Parathyroid adenoma (tissue), 2 donors: ENCODE measurements around the gene GRIK4.

Experiments
- H2AFZ ChIP-seq: fragments of 300-600 bp; sonication (generic); one replicate; pipeline ENCODE4 v1.7.0; 2017; ENCODE audit warnings: antibody characterized with exemption, mild to moderate bottlenecking
- H3K27ac ChIP-seq: fragments of 300-600 bp; sonication (generic); one replicate; pipeline ENCODE4 v1.7.0; 2017
- H3K27me3 ChIP-seq: fragments of 300-600 bp; sonication (generic); one replicate; pipeline ENCODE4 v1.7.0; 2017; ENCODE audit warnings: low read length; ENCODE audit not compliant: control insufficient read depth, insufficient read depth
- H3K36me3 ChIP-seq: fragments of 300-600 bp; sonication (generic); one replicate; pipeline ENCODE4 v1.7.0; 2017; ENCODE audit warnings: low read length; ENCODE audit not compliant: control insufficient read depth, insufficient read depth
- H3K4me1 ChIP-seq: fragments of 300-600 bp; sonication (generic); one replicate; pipeline ENCODE4 v1.7.0; 2017; ENCODE audit warnings: control low read depth
- H3K4me2 ChIP-seq: fragments of 300-600 bp; sonication (generic); one replicate; pipeline ENCODE4 v1.7.0; 2017; ENCODE audit warnings: low read length
- H3K4me3 ChIP-seq: fragments of 300-600 bp; sonication (generic); one replicate; pipeline ENCODE4 v1.7.0; 2017; ENCODE audit warnings: low read depth, low read length
- H3K79me2 ChIP-seq: fragments of 300-600 bp; sonication (generic); one replicate; pipeline ENCODE4 v1.7.0; 2017; ENCODE audit warnings: control low read depth
- H3K9ac ChIP-seq: fragments of 300-600 bp; sonication (generic); one replicate; pipeline ENCODE4 v1.7.0; 2017; ENCODE audit warnings: mild to moderate bottlenecking
- H3K9me3 ChIP-seq: fragments of 300-600 bp; sonication (generic); one replicate; pipeline ENCODE4 v1.7.0; 2017; ENCODE audit warnings: low read length; ENCODE audit not compliant: control insufficient read depth
- TF ChIP-seq, protein P1 (sequence below): fragments of 300-600 bp; sonication (generic); IDR thresholded peaks from one replicate; pipeline ENCODE4 v1.7.0; 2017; ENCODE audit warnings: antibody characterized with exemption, mild to moderate bottlenecking
- donor health status: primary hyperparathyroidism.

The GRIK4 gene

DNA sequence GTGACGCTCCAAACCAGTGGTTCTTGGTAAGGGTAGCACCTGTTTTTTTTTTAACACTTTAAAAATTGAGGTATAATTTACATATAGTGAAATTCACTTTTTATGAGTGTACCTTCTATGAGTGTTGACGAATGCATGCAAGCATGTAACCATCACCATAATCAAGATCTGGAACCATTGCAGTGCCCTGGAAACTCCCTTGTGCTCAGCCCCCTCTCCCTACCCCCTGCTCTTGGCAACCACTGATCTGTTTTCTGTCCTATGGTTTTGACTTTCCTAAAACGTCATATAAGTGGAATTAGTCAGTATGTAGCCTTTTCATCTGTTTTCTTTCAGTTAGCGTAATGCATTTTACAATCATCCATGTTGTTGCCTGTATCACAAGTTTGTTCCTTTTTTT, 212.2 kb downstream of the GRIK4 start:
- no peak overlapping the region for H3K4me3 ChIP-seq

DNA sequence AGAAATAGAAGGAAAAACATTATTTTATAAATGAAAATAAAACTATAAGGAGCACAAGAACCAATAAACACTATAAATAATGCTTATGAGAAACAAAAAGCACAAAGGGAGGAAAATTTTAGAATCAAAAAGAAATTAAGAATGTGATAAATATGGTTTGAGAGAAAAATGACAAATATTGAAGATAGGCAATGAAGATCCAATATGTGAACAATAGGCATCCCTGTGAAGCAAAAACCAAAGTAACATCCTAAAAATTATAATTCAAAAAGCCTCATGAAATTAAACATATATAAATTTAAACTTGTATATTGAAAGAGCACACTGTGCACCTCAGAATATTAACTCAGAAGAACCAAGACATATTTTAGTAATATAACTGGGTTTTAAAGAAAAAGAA, 216.2 kb downstream of the GRIK4 start:
- no peaks in the 10 kb centered on the region for H3K27me3 ChIP-seq
- H3K4me2 ChIP-seq: no peak overlapping the region
- H3K4me3 ChIP-seq: no peak overlapping the region
- TF ChIP-seq, protein P1, sequence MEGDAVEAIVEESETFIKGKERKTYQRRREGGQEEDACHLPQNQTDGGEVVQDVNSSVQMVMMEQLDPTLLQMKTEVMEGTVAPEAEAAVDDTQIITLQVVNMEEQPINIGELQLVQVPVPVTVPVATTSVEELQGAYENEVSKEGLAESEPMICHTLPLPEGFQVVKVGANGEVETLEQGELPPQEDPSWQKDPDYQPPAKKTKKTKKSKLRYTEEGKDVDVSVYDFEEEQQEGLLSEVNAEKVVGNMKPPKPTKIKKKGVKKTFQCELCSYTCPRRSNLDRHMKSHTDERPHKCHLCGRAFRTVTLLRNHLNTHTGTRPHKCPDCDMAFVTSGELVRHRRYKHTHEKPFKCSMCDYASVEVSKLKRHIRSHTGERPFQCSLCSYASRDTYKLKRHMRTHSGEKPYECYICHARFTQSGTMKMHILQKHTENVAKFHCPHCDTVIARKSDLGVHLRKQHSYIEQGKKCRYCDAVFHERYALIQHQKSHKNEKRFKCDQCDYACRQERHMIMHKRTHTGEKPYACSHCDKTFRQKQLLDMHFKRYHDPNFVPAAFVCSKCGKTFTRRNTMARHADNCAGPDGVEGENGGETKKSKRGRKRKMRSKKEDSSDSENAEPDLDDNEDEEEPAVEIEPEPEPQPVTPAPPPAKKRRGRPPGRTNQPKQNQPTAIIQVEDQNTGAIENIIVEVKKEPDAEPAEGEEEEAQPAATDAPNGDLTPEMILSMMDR: no peak
- no peak overlapping the region for H3K9ac ChIP-seq
- H3K36me3 ChIP-seq: no peaks in the 10 kb centered on the region
- no peaks in the 10 kb centered on the region for H3K4me1 ChIP-seq
- no peaks in the 10 kb centered on the region for H3K79me2 ChIP-seq
- no peak overlapping the region for H2AFZ ChIP-seq
- no peak overlapping the region for H3K27ac ChIP-seq
- no peaks in the 10 kb centered on the region for H3K9me3 ChIP-seq

More for the DNA sequence above, 212.2 kb downstream of the GRIK4 start:
- no peak overlapping the region for H3K27ac ChIP-seq
- H3K79me2 ChIP-seq: no peaks in the 10 kb centered on the region
- no peak overlapping the region for H3K4me2 ChIP-seq
- no peak overlapping the region for H3K9ac ChIP-seq
- no peaks in the 10 kb centered on the region for H3K4me1 ChIP-seq
- no peaks in the 10 kb centered on the region for H3K27me3 ChIP-seq
- no peaks in the 10 kb centered on the region for H3K9me3 ChIP-seq
- H2AFZ ChIP-seq: no peak overlapping the region
- TF ChIP-seq, protein P1: no peak
- H3K36me3 ChIP-seq: no peaks in the 10 kb centered on the region

DNA sequence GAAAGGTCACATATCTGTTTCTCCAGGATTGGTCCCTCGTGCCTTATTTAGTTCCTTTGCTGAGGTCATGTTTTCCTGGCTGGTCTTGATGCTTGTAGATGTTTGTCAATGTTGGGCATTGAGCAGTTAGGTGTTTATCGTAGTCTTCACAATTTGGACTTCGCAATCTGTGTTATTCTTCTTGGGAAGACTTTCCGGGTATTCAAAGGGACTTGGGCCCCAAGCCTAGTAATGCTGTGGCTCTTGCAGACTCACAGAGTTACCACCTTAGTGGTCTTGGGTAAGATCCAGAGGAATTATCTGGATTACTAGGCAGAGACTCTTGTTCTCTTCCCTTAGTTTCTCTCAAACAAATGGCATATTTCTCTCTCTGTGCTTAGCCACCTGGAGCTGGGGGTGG, 223.5 kb downstream of the GRIK4 start:
- H3K27me3 ChIP-seq: no peaks in the 10 kb centered on the region
- no peak overlapping the region for H3K4me3 ChIP-seq
- no peak overlapping the region for H3K9ac ChIP-seq
- no peak overlapping the region for H2AFZ ChIP-seq
- H3K9me3 ChIP-seq: no peaks in the 10 kb centered on the region
- H3K27ac ChIP-seq: no peak overlapping the region
- H3K4me1 ChIP-seq: no peaks in the 10 kb centered on the region
- H3K4me2 ChIP-seq: no peak overlapping the region
- TF ChIP-seq, protein P1: no peak
- H3K79me2 ChIP-seq: no peaks in the 10 kb centered on the region
- H3K36me3 ChIP-seq: no peaks in the 10 kb centered on the region

DNA sequence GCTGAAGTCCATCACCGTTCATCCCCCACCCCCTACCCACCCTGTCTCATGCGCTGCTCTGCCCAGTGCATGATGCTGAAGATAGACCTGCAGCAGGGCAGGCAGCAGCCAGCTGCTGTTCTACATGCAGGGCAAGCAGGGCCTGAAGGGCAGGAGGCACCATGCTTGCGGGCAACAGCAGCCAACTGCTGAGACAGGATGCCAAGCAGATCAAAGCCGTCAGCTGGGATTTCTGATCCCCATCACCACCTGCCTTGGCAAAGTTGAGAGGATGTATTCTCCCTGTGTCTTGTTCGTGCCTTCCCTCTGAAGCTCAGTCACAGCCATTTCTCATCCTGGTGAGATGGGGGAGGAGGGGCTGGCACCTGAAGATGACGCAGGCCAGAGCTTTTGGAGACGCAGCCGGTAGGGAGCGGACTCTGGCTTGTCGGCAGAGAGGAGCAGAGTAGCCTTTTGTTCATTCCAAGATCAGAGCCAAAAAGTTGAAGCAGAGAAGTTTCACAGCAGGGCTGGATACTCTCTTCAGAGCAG, 227.0 kb downstream of the GRIK4 start:
- TF ChIP-seq, protein P1: no peak
- Histone ChIP-seq H3K4me3 (no peak overlapping the region), H3K27me3 (no peaks in the 10 kb centered on the region), H3K79me2 (no peaks in the 10 kb centered on the region), H3K36me3 (no peaks in the 10 kb centered on the region), H3K27ac (no peak overlapping the region), H3K9ac (no peak overlapping the region), H3K4me1 (no peaks in the 10 kb centered on the region), H3K4me2 (no peak overlapping the region), H3K9me3 (no peaks in the 10 kb centered on the region), H2AFZ (no peak overlapping the region)

DNA sequence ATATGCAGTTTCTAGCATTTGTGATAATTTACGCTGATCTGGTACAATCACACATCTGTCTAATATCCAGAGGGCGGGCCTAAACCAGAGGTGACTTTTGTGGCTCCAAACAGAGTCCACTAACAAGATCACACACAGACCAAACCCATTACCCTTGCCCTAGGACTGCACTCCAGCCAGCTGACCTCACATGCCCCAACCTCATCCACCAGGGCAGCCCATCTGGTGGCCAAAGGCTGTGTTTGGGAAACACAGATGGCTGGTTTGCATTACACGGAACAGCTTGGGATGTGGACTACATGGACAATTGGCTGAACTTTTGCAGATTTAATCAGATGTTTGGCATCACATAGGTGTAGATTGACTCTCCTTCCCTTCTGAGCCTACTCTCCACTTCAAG, 228.2 kb downstream of the GRIK4 start:
- Histone ChIP-seq H3K4me1 (no peaks in the 10 kb centered on the region), H3K4me2 (no peak overlapping the region), H3K9me3 (no peaks in the 10 kb centered on the region), H3K27ac (no peak overlapping the region), H3K79me2 (no peaks in the 10 kb centered on the region), H2AFZ (no peak overlapping the region), H3K36me3 (no peaks in the 10 kb centered on the region), H3K4me3 (no peak overlapping the region), H3K27me3 (no peaks in the 10 kb centered on the region), H3K9ac (no peak overlapping the region)
- TF ChIP-seq, protein P1: no peak
